ENCODE results near the gene RSBN1L. TPM values are rescaled to one million over a fixed set of nuclear protein-coding genes. Genes with fewer than 3 reads are reported as not detected.
"Not testable (repeated sequence)": the region's sequence is repeated elsewhere in the genome, so short reads cannot be mapped to it uniquely, and the experiment has no call there.

The RSBN1L gene
- total RNA-seq, 1 donor from 2014 or later = 24.7 TPM

DNA sequence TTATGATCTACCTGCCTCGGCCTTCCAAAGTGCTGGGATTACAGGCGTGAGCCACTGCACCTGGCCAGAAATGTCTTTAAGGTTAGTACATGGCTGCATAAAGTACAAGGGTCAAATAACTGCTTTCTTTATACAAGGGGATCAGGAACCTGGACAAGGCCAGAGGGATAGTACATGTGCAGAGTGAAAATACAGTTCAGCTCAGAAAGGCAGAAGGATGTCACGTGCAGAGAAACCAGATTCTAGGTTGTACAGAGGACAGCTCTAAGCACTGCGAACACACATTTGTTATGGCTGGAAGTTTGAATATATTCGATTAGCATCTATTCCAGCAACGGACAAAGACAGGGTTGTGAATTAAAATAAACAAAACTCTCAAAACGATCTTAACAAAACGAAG, 6.0 kb upstream of the RSBN1L start:
- no peak for DNase-seq

DNA sequence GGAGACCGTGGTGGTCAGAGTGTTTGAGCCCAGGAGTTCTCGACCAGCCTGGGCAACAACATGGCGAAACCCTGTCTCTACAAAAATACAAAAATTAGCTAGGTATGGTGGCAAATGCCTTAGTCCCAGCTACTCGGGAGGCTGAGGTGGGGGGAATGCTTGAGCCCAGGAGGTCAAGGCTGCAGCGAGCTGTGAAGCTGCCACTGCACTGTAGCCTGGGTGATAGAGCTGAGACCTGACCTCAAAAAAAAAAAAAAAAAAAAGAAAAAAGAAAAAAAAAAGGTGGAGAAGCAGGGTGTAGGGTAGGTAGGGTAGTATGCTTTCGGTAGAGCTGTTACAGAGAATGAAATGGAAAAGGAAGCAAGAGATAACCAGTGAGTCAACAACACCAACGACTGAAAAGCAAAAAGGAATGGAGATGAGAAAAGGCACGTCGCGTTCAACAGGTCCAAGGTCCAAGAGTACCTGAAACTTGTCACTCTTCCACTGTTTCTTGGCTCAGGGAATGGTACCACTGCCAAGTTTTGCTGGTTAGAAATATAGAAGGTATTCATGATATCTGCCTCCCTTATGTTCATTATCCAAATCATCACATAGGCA, 4.3 kb upstream of the RSBN1L start:
- no peak for DNase-seq

DNA sequence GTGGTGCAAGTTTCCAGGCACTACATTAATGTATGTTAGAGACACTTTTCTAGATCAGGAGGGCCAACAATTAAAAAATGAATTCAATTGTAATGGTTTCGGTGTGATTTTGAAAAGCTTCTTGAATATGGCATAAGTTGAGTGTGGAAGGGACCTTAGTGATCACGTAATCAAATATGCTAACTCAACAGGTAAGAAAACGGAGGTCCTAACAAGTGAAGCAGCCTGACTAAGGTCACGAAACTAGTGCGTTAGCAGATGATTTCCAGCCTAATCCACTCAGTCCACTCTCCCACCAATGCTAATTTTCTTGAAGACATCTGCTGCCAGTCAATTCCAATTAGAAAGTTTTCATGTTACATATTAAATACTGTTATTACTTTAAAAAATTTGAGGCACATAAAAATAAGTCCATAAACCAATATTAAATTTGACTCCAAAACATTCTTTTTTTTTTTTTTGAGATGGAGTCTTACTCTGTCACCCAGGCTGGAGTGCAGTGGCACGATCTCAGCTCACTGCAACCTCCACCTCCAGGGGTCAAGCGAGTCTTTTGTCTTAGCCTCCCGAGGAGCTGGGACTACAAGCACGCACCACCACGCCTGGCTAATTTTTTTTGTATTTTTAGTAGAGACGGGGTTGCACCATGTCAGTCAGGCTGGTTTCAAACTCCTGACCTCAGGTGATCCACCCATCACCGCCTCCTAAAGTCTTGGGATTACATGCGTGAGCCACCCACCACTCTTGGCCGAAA, 2.3 kb upstream of the RSBN1L start:
- DNase-seq = no peak

DNA sequence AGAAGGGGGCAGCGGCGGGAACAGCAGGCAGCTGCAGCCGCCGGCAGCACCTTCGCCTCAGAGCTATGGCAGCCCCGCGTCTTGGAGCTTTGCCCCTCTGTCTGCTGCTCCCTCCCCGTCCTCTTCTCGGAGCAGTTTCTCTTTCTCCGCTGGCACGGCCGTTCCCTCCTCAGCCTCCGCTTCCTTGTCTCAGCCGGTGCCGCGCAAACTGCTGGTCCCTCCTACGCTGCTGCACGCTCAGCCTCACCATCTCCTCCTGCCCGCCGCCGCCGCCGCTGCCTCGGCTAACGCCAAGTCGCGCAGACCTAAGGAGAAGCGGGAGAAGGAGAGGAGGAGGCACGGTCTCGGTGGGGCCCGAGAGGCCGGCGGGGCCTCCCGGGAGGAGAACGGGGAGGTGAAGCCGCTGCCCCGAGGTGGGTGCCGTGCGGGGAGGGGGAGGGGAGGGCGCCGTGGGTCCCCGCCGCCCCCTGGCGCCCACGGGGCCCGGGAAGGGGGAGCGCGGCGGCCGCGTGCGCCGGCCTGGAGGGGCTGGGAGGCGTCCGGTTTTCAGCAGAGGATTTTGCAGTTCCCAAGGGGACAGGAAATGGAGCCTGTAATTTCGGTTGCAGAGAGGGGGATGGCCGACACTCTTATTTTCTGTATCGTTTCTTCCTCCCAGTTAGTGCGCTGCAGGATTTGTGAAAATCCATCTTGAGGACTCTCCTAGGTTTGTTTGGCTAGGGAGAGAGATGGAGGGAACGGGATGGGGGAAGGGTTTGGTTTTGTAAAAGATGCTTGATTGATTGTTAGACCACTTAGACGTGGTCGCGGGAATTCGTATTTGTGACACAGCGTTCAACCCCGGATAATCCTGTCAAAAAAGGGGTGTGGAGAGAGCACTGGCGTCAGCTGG, 630 bp downstream of the RSBN1L start:
- DNase-seq = peak; percentile 65

DNA sequence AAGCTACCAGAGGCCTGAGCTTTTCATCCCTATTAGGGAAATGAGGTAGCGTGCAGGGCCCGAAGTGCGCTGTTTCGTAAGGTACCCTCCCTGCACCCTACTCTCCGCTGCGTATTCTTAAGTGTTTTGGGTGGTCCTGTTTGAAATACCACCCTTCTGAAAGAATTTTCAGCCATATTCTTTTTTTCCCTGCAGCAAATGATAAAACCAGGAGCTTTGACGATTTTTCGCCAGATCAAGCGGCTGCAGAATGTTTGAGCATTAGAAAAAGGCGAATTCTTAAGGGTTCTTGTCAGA, 1.2 kb downstream of the RSBN1L start:
- no peak for DNase-seq

DNA sequence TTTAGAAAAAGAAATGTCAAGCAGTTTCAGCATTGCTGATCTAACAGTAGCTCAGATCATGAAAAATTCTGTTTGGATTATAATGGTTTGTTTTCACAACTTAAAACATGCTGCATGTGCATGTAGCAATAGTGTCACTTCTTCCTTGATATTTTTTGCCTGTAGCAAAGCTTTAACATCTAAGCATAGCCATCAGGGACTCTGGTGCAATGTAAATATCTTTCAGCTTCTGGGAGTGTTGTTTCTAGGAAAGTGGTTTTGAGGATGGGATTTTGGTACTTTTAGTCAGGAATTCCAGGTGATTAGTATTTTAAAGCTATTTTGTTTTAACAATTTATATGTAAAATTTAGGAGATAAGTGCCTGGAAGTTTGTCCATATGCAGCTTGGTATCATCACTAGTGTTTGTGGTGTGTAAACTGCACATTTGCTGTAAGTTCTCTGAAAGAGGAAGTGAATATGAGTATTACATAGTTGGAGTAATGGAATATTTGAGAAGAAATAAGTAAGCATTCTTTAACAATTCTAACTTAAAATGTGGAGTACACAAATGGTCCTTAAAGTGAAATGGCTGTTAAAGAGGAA, 1.9 kb downstream of the RSBN1L start:
- peak; percentile 15 for DNase-seq

DNA sequence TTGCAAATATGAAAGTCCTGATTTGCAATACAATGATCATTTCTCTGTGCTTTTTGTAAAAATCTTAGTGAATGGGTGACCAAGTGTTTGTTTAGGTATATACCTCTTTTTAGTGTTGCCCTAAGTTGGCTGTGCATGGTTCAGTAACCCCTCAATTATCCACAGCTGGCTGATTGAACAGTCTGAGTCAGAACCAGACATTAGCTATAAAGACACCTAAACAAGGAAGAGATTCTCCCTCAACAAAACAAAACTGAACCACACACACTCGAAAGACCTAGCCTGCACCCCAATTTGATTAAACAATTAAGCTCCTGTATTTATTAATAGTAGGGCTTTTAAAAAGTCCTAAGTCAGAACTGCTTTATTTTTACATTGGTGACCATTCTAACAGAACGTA, 2.8 kb downstream of the RSBN1L start:
- peak; percentile 10 for DNase-seq

DNA sequence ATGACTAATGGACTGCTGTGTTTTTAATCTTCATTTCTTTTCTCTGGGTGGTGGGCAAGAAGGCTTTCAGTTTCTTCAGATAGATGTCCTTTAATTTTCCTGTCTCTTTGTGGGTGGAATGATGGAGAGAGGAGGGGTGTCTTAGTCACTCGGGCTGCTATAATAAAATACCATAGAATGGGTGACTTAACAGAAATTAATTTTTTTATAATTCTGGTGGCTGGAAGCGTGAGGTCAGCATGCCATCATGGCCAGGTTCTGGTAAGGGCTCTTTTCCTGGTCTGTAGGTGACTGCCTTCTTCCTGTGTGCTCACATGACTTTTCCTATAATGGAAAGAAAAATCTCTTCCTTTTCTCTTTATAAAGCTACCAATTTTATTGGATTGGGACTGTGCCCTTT, 6.3 kb downstream of the RSBN1L start:
- DNase-seq = no peak

DNA sequence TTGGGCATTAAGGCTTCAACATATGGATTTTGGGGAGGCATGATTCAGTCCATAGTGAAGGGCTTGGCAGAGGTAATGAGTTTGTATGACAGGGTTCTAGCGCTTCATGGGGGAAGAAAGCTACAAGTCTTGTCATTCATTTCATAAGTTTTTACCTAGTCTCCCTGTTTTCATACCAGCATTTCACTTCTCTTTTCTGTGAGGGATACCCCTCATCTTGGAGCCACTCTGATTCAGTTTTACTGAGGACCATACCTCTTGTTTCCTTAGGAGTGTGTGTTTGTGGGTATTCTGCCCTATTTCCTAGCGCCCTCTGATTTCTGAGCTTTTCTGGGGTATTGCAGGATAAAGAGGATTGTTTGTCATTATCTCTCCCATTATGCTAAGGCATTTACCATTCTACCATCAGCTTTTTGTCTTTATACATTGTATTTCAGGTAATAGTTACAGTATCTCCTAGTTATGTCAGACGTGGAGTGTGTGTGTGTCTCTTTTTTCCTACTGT, 6.8 kb downstream of the RSBN1L start:
- no peak for DNase-seq

DNA sequence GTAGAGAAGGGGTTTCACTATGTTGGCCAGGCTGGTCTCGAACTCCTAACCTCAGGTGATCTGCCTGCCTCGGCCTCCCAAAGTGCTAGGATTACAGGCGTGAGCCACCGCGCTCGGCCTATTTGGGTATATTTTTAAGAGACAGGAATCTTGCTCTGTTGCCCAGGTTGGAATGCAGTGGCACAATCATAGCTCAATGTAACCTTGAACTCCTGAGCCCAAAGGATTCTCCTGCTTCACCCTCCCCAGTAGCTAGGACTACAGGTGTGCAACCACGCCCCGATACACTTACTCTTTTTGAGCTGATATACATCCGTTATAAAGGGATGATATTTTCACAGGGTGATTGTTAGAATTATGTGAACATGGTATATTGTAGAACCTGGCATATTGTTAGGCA, 7.4 kb downstream of the RSBN1L start:
- DNase-seq = not testable (repeated sequence)

DNA sequence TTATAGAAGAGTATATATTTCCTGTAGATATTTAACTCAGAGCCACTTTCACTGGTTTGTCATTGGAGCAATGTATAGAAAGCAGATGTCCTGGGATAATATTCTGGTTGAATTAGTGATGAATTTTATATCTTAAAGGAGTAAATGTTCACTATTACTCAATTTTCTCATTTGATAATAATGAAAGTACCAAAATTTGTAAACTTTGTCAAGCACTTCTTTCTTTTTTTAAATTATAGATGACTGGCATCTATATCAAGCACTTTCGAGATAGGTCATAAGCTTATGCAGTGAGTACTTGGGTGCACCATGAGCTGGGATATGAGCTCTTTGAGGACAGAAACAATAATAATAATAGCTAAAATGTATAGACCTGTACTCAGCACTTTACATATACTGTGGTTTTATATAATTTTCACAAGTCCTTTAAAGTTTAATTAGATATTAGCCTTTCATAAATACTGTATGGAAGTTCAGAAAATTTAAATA, 11.3 kb downstream of the RSBN1L start:
- no peak for DNase-seq

DNA sequence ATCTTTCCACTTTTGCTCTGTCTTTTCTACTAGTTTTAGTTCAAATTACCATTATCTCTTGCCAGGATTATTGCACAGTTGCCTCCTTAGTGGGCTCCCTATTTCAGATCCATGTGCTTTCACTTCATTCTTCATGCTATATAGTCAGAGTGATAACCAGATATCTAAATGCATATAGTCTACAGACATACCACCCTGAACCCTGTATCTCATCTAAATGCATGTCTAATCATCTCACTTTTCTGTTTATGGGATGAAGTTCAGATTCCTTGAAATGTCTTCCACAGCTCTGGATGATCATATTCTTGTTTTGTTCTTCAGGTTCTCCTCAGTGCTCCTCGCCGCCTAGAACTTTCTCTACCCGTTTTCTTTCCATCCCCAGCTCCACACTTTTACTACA, 13.8 kb downstream of the RSBN1L start:
- DNase-seq = no peak

DNA sequence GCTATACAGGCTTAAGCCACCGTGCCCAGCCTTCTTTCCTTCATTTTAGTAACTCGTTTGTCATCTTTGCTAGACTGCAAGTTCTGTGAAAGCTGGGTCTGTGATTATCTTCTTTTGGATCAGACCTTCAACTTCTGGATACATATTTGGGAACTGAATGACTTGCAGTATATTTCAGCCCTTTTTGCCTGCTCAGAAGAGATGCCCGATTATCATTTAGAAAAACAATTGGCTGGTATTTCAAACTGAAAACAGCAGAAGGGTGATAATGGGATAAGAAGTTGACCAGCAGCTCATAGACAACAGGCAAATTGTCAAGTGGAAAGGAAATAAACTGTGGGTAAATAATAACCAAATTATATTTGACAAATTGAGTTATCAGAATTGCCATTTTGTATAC, 14.6 kb downstream of the RSBN1L start:
- DNase-seq = no peak

DNA sequence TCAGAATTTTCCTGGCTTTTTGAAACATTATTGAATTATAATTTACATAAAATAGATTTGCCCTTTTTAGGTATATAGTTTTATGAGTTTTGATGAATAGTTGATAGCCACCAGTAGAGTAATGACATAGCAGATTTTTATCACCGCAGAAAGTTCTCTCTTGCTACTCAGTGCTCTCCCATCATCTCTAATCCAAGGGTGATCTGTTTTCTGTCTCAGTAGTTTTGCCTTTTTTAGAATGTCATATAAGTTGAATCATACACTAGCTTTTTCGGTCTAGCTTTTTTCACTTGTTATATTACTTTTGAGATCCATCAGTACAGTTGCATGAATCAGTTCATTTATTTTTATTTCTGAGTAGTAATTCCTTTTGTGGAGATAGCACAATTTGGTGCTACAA, 17.9 kb downstream of the RSBN1L start:
- DNase-seq = no peak

DNA sequence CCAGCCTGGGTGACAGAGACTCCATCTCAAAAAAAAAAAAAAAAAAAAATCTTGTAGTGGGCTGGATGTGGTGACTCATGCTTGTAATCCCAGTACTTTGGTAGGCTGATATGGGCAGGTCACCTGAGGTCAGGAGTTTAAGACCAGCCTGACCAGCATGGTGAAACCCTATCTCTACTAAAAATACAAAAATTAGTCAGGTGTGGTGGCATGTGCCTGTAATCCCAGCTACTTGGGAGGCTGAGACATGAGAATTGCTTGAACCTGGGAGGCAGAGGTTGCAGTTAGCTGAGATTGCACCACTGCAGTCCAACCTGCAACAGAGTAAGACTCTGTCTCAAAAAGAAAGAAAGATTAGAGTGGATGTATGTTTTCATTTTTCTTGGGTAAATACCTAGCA, 18.7 kb downstream of the RSBN1L start:
- DNase-seq = peak; percentile 17

DNA sequence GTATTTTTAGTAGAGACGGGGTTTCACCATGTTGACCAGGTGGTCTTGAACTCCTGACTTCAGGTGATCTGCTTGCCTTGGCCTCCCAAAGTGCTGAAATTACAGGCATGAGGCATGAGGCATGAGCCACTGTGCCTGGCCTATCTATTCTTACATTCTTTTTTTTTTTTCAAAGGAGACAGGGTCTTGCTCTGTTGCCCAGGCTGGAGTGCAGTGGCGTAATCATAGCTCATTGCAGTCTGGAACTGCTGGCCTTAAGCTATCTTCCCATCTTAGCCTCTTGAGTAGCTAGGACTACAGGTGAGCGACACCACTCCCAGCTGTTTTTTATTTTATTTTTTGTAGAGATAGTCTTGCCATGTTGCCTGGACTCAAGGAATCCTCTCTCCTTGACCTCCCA, 20.5 kb downstream of the RSBN1L start:
- DNase-seq = no peak

DNA sequence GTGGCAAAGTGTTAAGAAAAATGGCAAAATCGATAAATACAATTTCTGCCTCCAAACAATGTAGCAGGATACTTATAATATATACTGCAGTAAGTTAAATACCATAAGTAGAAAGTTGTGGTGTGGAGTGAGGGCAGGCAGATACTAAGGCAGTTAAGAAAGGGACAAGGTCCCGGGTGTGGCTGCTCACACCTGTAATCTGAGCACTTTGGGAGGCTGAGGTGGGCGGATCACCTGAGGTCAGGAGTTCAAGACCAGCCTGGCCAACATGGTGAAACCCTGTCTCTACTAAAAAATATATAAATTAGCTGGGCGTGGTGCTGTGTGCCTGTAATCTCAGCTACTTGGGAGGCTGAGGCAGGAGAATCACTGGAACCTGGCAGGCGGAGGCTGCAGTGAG, 21.3 kb downstream of the RSBN1L start:
- not testable (repeated sequence) for DNase-seq

DNA sequence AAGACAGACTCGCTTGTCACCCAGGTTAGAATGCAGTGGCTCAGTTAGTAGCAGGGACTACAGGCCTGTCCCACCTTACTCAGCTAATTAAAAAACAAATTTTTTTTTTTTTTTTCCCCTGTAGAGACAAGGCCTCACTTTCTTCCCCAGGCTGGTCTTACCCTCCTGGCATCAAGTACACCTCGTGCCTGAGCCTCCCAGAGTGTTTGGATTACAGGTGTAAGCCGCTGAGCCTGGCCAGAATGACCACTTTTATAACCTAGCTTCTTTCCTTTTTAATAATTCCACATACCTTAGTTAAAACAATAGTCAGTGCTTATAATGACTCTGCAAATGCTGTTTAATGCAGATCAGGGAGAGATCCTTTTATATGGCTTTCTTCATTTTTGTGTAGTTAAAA, 31.3 kb downstream of the RSBN1L start:
- DNase-seq = peak; percentile 5

DNA sequence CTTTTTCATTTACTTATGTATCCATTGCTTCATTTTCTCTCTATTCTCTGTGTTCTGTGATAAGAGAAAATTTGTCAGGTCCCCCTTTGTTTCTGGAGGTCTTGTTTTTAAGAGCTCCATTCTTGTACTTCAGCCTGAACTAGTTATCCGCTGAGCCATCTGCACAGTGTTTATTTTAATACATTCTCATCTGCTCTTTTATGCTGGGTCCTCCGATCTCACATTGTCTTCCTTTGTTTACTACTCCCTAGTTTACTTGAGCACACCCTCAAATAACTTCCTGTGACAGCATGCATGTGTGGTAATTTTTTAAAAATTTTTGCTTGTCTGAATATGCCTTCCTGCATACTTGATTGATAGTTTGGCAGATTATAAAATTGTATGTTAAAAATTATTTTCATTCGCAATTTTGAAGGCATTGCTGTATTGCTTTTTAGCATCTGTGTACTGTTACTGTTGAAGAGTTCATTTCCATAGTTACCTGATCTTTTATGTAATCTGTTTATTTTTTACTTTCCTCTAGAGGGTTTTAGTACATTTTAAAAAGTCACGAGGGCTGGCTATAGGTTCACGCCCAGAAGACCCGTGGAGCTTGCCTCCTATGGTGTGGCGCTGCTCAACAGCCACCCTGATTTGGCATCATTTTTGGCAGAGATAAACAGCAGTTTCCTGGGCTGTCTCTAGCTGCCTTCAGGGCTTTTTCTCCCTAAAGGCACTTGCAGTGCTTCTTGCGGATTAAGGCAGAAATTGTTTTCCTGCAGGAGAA, 31.9 kb downstream of the RSBN1L start:
- peak; percentile 49 for DNase-seq

DNA sequence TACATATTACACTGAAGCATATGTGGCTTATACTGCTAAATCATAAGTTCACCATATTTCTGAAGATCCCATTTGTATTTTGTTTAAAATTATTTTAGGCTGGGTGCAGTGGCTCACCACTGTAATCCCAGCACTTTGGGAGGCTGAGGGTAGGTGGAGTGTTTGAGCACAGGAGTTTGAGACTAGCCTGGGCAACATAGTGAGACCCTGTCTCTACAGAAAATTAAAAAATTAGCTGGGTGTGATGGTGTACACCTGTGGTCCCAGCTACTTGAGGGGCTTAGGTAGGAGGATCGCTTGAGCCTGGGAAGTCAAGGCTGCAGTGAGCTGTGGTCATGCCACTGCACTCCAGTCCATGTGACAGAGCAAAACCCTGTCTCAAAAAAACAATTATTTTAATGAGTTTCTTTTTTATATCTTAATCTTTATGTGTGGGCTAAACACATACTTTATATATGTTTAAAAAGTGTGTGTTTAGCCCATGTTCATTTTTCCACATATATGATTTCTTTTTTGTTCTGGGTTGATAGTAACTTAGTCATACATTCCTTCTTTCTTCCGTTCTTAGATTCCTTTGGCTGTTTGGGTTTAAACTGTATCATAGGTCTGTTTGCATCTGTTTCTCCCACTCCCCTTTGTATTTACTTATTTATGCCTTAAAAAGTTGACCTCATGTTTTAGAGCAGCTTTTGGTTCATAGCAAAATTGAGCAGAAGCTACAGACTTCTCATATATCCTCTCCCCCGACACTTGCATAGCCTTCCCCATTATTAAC, 33.5 kb downstream of the RSBN1L start:
- no peak for DNase-seq

DNA sequence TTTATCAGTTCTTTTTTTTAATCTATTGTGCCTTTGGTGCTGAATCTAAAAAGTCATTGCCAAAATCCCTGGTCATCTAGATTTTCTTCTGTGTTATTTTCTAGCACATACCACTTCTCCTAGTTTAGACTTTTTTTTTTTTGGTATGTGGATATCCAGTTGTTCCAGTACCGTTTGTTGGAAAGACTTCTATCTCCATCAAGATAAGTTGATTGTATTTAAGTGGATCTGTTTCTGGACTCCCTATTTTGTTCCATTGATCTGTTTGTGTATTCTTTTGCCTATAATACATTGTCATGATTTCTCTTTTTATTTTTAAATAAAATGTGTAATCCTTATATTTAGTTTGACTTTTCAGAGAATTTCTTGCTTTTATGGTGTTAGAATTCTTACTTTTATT, 35.5 kb downstream of the RSBN1L start:
- no peak for DNase-seq
